Stimulated activated naive CD4-positive, alpha-beta T cell (primary cell): ENCODE data around the gene ADAT3.
"Not testable (repeated sequence)": the region's sequence is repeated elsewhere in the genome, so short reads cannot be mapped to it uniquely, and the experiment has no call there.

Experiments
- DNase-seq, 6 experiments: peaks; one replicate each; lab custom pipeline; 2025; lab: John Stamatoyannopoulos, UW

Gene ADAT3

DNA sequence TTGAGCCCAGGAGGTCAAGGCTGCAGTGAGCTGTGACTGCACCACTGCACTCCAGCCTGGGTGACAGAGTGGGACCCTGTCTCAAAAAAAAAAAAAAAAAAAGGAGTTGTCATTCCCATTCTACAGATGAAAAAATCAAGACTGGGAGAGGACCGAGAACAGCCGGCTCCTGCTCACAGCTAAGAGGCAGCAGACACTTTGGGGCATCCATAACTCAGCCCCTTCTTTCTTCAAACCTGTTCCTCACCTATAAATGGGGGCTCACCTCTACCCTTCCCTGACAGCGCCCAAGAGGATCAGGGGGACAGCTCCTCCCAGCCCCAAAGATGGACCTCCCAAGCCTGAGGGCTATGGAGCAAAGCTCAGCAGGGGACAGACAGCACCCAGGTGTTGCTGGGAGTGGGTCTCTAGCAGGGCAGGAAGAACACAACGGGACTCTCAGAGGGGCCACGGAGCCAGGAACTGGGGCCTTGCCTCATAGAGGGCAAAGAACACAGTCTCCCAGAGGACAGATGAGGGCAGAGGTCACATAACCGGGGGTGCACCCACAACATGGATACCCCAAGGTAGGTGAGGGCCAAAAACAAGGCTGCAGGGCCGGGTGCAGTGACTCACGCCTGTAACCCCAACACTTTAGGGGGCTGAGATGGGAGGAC, 38.4 kb upstream of the ADAT3 start:
- DNase-seq, result no peak

DNA sequence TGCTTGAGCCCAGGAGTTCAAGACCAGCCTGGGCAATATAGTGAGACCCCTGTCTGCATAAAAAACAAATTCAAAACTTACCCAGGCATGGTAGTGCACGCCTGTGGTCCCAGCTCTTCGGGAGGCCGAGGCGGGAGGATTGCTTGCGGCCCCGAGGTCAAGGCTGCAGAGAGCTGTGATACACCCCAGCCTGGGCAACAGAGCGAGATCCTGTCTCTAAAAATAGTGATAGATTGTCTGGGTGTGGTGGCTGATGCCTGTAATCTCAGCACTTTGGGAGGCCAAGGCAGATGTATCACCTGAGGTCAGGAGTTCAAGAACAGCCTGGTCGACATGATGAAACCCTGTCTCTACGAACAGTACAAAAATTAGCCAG, 37.9 kb upstream of the ADAT3 start:
- DNase-seq, result no peak

GRCh38 chr19:1868971-1869370, 36.2 kb upstream of the ADAT3 start:
- DNase-seq, result no peak

- DNase-seq, result no peak
These were observed 34.0 kb upstream of the ADAT3 start for GRCh38 chr19:1871140-1871597.

- no peak for DNase-seq
These were observed 33.6 kb upstream of the ADAT3 start for GRCh38 chr19:1871630-1872029.

- DNase-seq, result no peak
These were observed 32.2 kb upstream of the ADAT3 start for GRCh38 chr19:1872807-1873523.

DNA sequence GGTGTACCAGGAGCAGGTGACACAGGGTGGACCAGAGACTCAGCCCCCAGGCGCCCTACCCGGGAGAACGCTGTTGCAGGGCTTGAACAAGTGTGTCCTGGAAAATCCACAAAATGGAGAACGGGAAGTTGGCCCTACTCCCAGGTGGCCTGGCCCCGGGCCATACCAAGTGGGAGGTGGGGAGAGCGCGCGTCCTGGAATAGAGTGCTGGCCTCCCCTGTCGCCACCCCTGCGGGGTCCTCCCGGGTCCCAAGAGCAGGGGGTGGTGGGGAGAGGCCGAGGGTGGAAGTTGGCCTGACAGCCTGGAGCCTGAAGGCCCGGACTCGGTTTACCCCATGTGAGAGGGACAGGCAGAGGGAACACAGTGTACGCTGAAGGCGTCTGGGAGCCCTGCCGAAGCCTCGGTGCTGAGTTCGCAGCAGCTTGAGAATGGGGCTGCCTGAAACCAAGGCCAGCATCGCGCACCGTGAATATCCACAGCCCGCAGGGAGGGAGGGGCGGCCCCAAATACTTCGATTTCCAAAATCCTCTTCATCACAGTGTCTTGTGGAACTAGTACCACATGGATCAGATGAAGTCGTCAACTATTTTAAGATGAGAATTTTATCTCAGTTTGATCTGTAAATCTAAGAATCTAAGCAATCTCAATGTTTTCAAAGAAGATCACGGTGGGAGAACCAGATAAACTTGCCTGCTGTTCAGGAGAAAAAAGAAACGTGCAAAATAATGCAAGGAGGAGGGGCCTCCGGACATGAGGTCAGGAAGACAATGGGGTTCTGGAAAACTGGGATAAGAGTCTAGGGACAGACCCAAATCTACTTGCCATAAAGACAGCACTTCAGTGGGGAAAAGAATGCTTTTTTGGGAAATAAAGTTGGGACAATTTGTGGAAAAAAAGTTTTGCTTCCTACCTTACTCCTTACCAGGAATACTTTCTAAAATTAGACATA, 31.4 kb upstream of the ADAT3 start:
- no peak for DNase-seq

GRCh38 chr19:1874554-1875185, 30.5 kb upstream of the ADAT3 start:
- peak in 5 of 6 experiments; percentile 17 to 75 (median 69) for DNase-seq

- not testable (repeated sequence) for DNase-seq
These were observed 29.9 kb upstream of the ADAT3 start for GRCh38 chr19:1875265-1875645.

DNA sequence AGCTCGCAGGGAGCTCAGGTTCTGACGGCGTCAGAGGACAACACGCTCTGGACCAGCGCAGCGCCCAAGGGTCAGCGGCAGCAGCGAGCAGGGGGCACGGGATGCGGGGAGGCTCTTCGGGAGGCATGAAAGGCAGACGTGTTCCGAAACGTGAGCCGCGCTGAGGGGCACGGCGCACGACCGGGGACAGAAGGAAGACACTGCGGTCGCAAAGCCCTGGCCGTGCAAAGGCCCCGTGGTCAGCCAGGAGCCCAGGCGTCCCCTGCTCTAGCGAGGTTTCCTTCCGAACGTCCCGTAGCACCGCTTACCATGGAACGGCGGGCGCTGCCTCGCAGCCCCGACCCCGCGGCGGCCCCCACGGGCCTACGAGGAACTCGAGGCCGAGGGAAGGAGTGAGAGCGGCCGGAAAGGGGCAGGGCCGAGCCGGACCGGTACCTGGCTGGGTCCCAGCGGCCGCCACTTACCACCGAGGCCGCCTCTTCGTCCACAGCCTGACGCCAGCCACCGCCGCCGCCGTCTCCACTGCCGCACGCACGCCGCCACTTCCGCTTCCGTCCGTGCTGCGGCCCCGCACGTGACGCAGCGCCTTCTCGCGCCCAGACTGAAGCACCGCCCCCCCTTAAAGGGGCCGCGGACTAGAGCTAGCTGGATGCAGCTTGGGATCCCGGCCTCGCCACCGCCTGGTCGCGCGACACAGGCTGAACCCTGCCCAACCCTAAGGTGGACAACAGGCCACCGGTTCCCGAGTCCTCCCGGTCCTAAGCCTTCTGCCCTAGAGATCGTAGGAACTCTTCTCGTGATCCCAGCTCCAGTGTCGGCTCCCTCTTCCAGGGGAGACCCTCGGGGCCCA, 29.3 kb upstream of the ADAT3 start:
- peak; percentile 72 to 87 (median 80) for DNase-seq

DNA sequence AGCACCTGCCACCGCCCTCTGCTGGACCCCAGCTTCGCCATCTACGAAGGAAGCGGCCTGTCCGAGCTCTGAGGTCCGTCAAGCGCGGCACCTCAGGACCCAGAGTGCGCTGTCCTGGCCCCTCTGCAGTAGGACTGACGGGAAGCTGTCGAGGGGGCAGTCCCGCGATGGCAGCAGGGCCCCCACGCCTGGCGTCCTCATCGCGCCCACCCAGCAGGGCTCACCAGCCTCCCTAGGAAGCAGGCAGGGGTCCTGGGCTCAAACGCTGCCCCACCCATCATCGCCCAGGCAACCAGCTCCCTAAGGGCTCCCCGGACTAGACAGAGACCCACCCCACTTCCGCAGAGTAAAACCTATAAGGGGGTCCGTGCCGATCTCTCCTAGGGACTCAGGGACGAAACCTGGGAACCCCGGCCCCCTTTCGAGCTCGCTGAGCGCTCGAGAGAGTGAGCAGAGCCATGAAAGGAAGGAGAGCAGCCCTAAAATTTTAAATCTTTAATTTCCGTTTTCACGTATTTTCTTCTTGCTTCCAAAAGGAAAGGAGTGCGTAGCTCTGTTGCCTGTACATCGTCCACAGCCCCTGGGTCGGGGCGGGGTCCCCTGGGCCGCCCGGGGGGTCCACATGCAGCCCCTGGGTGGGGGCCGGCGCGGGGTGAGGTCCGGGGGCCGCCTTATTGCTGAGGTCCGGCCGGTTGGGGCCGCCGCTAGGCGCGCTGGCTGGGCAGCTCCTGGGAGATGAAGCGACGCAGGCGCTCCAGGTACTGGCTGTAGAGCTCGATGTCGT, 28.5 kb upstream of the ADAT3 start:
- DNase-seq, result not testable (repeated sequence)

DNA sequence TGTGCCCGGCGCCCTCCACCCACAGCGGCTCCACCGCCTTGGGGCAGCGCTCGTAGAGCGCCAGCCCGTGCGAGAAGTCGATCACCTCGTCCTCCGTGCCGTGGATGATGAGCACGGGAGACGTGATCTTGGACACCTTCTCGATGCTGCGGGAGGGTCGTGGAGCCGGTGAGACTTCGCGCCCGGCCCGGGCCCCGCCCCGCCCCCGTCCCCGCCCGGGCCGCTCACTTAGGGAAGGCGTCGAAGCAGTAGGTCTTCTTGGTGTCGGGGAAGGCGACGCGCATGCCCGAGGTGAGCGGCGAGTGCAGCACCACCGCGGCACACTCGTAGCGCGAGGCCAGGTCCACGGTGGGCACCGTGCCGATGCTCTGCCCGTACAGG, 27.9 kb upstream of the ADAT3 start:
- not testable (repeated sequence) for DNase-seq

DNA sequence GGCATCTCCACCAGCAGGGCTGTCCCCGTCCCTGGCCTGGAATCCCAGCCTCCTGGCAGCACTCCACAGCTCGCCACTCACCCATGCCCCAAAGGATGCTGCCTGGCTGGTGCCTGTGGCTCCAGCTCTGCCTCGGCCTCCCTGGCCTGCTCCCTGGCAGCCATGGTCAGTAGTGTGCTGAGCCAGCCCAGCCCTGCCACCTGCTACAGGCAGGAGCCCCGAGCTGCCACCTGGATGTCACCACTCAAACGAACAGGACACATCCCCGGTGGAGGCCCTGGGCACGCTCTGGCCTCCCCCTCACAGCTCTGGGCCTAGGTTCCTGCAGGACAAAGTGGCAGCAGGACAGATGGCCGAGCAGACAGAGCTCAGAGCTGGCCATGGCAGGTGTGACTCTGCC, 26.6 kb upstream of the ADAT3 start:
- DNase-seq, result not testable (repeated sequence)

- not testable (repeated sequence) for DNase-seq
These were observed 25.2 kb upstream of the ADAT3 start for GRCh38 chr19:1879982-1880381.

GRCh38 chr19:1880611-1881392, 24.4 kb upstream of the ADAT3 start:
- no peak for DNase-seq

DNA sequence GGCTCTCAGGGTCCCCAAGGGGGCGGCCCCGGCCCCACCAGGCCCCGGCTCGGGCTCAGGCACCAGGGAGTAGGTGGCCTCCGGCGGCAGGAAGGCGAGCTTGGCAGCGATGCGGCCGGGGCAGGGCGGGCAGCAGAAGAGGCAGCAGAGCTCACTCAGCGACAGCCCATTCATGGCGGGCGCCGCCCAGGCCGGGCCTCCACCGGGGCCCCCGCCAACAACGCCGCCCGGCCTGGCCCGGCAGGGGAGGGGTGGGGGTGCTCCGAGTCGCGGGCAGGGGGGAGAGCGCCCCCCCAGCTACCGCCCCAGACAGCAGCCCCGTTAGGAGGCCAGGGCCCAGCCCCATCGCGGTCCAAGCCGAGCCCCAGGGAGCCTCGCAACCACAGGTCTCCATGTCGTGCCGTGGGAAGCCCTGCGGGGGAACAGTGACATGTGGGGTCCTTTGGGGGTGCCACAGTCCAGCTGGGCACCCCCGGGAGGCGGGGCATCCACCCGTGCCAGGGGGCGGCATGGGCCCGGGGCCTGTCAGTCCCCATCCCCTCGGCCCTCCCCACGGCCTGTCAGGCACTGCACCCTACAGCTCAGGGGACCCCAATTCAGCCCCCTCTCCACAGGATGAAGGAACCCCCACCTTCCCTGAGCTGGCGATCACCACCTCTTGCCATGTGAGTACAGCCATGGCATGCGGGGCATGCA, 23.7 kb upstream of the ADAT3 start:
- not testable (repeated sequence) for DNase-seq

- peak; percentile 54 to 86 (median 76) for DNase-seq
These were observed 23.0 kb upstream of the ADAT3 start for GRCh38 chr19:1882089-1882785.
